CD4-positive, alpha-beta T cell treated with Interferon alpha-2 for 1 hour (primary cell): ENCODE data around the gene SUSD1.

Experiments used
- DNase-seq, 2 donors: peaks; one replicate each; pipeline ENCODE4 v3.0.0-alpha.2; 2020 to 2022

SUSD1 gene

DNA sequence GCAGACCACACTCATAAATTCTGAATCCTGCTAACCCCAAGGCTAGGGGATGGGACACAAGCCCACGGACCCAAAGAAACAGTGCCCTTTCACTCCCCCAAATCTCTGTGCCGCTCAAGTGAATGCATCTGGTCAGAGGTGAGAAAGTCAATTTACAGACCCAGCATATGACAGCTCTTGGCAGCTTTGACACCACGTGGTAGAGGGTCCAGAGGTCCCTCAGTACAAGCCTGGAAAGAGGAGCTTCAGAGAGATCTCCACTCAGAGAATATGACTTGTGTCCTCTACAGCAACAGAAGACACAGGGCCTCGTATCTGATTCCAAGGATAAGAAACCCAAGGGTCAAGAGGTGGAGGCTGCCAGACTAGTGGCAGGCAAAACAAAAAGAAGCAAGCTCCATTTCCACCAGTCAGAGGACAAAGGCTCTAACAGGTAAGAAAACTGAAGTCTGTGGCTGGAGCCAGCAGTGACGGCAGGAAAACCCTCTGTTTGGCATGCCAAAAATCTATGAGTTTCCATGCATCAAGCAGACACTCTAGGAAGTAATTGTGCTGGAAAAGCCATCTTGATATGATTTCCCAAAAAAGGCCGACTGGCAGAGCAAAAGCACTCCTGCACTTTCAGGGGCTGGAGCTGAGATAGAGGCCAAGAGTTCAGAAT is 139.8 kb downstream of the SUSD1 start:
- no peak for DNase-seq

DNA sequence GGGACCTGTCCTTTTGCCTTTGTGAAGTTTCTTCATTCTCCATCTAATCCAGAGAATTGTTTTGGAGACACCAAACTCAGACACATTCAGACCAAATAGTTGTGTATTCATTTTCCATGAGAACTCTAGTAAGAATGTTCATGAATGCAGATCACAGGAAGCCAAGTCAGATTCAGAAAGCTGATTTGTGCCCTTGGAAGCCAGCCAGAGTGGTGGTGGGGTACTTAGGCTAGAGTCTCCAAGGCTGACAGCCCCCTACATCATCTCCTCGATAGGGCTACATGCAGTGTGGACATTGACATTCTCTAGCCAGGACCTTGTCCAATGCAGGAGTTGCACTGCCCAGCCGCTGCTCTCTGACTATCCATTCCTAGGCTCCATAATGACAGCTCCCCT is 140.9 kb downstream of the SUSD1 start:
- no peak for DNase-seq

DNA sequence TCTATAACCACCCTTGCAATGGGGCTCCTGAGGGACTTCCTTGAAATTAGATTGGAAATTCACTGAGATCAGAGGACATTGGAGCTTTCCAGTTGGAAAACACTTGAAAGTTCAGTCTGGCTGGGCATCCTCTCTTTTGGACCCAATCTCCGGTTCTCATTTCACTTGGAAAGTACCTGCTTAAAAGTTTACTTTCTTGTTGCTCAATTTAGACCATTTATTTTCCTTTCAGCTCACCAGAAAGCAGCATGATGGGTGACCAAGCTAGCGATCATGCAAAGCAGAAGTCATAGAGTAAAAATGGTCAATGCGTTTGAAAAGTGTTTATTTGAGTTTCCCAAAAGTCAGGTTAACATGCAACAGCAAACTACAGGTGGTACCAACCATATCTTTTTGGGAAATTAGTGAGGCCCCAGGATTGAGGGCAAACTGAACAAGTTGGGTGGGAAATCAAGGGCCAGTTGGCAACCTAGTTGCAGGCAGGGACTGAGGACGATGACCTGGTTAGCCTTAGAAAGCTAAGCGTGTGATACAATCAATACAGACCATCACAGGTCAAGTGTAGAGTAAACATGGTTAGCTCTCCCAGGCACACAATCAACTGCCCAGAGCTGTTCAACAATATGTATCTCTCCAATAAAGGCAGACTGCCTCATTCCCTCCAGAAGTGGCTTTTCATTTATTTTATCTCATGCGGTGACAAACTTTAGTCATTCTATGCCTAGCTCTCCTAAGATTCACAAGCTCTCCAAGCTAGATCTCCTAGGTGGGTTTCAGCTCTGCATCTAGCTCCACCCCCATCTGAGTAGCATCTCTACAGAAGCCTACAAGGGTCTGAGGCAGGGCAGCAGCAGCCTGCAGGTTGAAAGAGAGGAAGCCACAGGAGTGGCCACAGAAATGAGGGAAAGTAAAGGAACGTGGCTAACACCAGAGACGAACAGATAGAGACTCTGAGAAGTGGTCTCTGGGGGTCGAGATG is 141.6 kb downstream of the SUSD1 start:
- no peak for DNase-seq

DNA sequence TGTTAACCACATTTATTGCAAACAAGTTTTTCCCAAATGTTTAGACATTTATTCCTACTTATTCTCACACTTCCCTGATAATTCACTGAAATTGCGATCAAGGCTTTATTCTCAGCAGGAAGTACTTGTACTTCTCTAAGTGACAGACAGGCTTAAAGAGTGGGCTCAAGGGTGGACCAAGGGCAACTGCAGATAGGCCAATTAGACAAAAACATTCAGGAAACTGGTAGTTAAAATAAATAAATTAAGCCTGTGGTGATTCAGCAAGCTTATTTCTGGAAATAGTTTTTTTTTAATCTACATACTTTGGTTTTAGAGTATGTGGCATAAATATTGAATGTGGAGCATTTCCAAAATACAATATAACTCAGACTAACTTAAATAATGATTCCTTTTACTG is 142.4 kb downstream of the SUSD1 start:
- DNase-seq, result no peak

DNA sequence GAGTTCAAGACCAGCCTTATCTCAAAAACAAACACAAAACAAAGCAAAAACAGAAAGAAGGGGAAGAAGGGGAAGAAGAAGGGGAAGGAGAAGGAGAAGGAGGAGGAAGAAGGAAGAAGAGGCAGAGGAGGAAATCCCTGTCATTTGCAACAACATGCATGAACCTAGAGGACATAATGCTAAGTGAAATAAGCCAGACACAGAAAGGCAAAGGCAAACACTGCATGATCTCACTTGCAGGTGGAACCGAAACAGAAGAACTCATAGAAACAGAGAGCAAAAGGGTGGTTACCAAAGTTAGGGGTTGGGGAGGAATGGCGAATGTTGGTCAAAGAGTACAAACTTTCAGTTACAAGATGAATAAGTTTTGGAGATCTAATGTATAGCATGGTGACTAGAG is 143.1 kb downstream of the SUSD1 start:
- DNase-seq, result no peak

DNA sequence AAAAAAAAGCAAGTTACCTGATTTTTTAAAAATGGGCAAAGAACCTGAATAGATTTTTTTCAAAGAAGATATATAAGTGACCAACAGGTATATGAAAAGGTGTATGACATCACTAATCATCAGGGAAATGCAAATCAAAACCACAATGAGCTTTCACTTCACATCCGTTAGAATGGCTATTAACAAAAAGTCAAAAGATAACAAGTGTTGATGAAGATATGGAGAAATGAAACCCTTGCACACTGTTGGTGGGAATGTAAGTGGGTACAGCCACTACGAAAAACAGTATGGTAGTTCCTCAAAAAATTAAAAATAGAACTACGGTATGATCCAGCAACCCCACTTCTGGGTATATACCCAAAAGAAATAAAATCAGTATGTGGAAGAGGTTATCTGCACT is 143.7 kb downstream of the SUSD1 start:
- DNase-seq, result no peak

DNA sequence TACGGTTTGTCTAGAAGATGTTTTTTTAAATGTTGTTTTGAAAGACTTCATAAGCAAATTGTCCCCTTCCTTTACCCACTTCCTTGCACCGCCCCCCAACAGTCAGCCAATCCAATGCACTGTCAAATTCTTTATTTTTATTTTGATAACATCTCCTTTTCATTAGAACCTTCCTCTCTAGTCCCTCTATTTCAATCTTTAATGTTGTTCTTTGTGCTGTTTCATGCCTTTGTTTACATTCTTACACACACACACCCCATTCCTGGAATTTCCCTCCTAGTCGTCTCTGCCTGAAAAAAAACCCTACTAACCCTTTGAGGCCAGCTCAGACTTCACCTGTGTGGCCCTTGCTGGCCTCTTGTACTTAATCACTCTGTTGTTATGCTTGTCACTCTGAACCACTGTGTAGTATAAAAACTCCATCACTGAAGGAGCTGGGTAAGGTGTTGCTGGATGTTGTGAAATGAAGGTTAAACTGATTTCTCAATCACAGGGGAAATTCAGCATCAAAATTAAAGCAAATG is 145.1 kb downstream of the SUSD1 start:
- DNase-seq, result peak in 1 of 2 donors; percentile 14

DNA sequence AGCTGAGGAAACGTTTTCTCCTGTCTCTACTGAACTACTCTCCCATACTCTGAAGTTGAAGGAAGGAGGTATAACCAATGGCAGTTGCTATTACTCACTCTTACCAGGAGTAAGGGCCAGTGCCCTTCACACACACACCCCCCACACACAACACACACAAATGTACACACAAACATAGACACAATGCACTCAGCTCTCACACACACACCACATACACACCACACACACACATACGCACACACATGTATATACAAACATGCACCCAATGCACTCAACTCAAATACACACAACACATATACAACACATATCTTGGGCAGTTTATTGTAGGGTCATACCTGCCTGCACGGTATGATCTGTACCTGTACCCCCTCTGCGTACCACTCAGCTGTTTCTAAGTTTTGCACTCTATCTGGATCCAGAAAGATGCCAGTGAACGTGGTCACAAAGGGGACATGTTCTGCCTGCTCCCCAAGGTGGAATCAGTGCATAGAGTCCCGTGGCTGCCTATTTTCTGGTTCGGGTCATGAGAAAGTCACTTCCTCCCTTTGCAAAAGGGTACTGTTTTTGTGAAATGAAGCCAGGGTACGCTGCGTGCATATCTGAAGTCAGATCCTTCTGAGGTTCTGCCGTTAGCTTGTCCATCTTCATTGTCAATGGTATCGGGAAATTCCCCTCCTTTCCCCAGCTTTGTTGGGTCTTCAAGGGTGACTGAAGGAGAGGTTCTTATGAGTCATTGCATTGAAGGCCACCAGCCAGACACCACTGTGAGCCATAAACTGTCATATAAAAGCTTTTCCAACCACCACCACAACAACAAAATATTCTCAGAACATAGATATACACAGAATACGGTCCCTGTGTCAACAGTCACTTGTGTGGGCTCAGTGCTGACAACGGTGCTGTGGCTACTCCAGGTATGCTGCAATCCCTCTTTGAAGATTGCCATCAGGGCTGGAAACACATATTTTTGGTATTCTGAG is 146.6 kb downstream of the SUSD1 start:
- DNase-seq, result peak in 1 of 2 donors; percentile 19

DNA sequence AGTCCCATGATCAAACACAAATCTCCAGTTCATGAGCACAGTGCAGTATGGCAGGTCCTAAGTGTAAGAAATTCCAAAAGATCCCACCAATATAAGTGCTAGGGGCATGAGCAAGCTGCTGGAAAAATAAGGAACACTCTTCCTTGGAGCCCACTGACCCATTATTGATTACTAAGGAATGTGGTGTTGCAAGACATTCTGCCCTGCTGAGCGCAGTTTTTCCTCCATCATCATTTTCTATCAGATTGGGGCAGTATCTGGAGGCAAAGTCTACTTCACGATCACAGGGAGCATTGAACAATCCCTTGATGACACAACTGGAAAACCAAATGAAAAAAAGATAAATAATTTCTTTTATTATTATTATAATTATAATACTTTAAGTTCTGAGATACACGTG is 149.2 kb downstream of the SUSD1 start:
- no peak for DNase-seq

DNA sequence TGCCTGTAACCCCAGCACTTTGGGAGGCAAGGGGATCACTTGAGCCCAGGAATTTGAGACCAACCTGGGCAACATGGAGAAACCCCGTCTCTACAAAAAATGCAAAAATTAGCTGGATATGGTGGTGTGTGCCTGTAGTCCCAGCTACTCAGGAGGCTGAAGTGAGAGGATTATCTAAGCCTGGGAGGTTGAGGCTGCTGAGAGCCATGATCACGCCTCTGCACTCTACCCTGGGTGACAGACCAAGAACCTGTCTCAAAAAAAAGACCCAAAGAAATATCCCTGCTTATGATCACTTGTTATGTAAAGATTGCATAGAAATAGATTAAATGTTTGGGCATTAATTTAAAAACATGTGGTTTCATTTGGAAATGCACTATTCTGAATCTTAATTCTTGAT is 153.4 kb downstream of the SUSD1 start:
- no peak for DNase-seq

DNA sequence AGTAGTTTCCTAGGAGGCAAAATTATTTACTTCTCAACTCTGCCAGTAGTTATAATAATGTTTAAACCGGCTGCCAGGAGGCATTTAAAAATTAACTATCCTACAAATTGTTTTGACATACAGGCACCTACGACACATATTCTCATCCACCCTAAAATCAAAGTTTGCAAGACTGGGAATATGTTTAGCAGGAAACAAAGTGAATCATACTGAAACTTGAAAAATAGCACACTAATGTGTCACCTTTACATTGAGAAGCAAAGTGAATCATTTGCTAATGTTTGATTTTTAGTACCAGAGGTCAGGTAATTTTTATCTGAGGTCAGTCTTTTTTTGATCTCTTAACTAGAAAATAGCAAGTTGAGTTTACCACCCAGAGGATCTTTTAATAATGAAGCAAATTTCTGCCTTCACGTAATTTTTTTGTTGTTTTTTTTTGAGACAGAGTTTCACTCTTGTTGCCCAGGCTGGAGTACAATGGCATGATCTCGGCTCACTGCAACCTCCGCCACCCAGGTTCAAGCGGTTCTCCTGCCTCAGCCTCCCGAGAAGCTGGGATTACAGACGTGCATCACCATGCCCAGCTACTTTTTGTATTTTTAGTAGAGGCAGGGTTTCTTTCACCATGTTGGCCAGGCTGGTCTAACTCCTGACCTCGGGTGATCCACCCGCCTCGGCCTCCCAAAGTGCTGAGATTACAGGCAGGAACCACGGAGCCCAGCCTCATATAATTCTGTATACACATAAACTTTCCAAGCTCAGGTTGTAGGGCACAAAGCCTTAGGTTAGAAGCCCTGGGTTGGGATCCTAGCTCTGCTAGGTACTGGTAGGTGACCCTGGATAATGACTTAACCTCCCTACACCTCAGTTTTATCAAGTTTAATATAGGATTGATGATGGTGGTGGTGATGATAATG is 154.2 kb downstream of the SUSD1 start:
- no peak for DNase-seq

DNA sequence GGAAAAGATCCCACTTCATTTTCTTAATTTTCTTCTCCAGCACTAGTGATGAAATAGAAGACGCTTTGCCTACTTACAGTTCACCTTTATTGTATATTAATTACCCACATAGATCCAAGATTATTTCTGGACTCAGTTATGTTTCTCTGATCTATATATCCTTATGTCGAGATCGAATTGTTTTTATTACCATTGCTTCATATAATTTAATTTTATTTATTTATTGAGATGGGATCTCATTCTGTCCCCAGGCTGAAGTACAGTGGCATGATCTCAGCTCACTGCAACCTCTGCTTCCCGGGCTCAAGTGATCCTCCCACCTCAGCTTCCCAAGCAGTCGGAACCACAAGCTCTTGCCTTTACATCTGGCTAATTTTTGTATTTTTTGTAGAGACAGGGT is 157.2 kb downstream of the SUSD1 start:
- DNase-seq, result no peak

DNA sequence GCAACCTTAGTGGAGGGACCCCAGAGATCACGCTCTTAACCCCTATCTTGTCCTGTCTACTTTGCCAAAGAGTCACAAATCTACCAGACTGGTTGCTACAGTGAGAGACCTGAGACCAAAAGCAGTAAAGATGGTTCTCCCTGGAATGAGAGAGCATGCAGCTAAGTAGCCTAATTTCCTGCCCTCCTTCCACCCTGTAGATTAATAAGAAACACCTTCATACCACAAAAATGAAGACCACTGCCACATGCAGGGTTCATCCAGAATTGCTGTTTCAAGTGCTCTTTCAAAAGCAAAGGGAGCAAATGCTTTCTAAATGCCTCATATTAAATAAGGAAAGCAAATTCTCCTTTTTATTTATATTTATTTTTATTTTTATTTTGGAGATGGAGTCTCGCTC is 159.4 kb downstream of the SUSD1 start:
- DNase-seq, result no peak

DNA sequence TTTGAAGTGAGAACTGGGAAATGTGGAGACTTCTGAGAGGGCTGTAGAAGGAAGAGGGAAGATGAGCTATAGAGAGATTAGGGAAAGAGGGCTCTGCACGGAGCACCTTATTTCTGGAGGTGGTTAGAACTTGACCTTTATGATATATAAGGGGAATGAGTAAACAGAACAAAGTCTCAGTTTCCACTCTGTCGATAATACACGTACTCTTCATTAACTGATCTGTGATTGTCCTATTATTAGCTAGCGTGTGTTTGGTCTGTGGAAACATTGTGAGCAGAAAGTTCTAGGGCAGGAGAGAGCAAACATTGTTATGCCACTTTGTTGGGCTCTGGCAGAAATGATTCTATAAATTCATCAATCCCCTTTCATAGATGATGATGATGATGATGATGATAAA is 159.9 kb downstream of the SUSD1 start:
- no peak for DNase-seq

DNA sequence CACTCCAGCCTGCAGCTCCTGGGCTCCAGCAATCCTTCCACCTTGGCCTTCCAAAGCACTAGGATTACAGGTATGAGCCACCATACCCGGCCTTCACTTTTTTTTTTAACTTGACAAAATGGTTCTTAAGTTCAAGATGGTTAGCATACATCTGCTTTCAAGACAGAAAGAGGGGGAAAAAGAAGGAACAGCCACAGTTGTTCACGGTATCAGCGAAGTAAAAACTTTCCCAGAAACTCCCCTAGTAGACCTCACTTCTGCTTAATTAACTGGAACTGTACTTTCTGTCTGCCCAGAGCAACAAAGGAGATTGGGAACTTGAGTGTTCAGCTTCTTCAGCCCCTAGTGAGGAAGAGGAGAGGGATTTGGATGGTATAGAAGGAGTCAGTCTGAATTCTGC is 161.8 kb downstream of the SUSD1 start:
- DNase-seq, result no peak

DNA sequence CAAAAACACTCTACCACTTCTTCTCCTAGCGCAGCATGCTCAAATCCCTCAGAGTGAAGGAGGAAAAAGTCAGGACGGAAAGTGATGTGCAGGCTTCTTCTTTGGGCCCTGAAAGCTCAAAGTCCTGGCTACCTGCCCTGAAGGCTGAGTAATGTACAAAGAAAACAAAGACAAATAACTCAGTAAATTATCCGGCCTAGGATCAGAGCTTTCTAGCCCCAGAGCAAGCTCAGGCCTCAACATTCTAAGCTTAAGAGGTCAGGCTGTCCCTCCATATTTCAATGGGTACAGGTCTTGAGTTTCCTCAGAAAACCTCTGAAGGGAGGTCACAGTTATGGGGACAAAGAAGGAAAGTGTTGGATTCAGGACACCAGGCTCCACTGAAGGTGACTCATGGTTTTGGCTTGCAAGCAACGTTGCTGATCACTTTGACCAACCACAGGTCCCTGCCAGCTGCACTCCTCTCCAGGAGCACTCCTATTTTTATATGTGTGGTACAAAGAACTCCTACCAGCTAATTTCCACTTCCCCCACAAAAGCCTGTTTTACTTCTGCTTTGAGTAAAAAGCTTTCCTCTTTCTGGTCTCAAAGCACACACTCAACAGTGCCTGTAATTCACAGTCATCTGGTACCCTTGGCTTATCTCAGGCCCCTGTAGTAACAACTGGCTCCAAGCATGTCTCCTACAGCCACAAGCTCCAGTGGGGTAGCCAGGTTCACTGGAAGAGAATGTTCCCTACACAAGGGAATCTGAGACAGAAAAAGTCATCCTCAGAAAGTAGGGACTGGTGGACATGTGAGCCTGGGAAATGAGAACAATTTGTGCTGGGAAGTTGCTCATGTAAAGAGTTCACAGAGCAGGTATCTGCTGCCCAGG is 162.8 kb downstream of the SUSD1 start:
- no peak for DNase-seq

DNA sequence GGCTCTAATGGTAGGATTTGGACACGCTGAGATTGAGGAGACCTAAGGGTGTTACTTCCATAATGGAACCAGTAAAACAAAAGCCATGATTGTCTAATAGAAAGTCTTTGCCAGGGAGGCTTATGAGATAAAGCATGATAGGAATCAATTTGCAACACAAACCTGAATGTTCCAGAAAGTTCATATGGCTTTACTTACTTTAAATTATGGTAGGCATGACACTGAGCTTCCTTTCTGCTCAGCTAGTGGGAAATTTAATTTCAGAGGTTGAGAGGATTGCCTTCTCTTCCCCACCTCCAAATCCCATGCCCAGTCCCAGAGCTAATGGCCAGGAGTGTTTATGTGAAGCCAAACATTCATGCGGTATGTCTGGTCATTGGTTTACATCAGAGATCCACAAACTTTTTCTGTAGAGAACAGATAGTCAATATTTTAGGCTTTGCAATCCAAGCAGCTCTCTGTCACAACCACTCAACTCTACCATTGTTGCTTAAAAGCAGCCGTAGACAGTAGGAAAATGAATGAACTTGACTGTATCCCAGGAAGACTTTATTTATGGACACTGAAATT is 164.0 kb downstream of the SUSD1 start:
- no peak for DNase-seq

DNA sequence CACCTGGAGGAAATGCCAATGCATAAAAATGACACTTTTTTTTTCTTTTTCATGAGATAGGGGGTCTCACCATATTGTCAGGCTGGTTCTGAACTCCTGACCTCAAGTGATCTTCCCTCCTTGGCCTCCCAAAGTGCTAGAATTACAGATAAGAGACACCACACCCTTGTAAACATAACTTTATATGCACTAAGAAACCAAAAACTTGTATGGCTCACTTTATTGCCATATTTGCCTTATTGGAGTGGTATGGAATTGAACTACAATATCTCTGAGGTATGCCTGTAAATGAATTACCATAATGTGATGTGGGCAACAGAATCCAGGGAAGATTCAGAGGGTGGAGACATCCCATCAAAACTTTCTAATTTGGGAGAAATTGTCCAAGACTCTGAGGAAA is 164.6 kb downstream of the SUSD1 start:
- no peak for DNase-seq

DNA sequence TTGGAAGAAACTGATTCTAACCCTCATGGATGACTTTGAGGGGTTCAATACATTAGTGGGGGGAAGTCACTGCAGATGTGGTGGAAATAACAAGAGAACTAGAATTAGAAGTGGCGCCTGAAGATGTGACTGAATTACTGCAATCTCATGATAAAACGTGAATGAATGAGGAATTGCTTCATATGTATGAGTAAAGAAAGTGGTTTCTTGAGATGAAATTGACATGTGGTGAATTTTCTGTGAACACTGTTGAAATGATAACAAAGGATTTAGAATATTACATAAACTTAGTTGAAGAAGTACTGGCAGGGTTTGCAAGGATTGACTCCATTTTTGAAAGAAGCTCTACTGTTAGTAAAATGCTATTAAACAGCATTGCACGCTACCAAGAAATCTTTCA is 165.4 kb downstream of the SUSD1 start:
- no peak for DNase-seq

DNA sequence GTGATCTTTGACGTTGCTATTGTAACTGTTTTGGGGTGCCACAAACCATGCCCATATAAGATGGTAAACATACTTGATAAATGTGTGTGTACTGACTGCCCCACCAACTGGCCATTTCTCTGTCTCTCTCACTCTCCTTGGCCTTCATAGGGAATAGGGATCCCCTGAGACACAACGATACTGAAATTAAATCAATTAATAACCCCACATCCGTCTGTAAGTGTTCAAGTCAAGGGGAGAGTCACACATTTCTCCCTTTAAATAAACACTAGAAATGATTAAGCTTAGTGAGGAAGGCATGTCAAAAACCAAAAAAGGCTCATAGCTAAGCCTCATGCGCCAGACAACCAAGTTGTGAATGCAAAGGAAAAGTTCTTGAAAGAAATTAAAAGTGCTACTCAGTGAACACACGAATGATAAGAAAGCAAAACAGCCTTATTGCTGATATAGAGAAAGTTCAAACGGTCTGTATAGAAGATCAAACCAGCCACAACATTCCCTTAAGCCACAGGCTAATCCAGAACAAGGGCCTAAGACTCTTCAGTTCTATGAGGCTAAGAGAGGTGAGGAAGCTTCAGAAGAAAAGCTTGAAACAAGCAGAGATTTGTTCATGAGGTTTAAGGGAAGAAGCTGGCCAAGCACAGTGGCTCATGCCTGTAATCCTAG is 167.4 kb downstream of the SUSD1 start:
- no peak for DNase-seq
